Natural killer cell (primary cell): ENCODE results near the gene ERFL. TPM values are rescaled to one million over a fixed set of nuclear protein-coding genes. Genes with fewer than 3 reads are reported as not detected.
A peak's percentile ranks its signal among the peaks of the same experiment; 100 is the strongest.

Experiments
- ATAC-seq, 3 donors: fragments of 150-1000 bp in 2 of 3; fragments of 200-7000 bp in 1 of 3; cut with Tn5 transposase; 1 replicate in 1 of 3; 2 replicates in 2 of 3; pipeline ENCODE4 v1.10.0; 2021; ENCODE audit warnings: mild to moderate bottlenecking in 2 of 3, moderate library complexity in 2 of 3
- DNase-seq, 2 donors: peaks; one replicate each; pipeline versions ENCODE4 v3.0.0 to v3.0.0-alpha.2; 2013 to 2021; ENCODE audit warnings: mixed read lengths in 1 of 2
- H3K27ac ChIP-seq: one replicate; pipeline ENCODE4 v1.5.1; 2013; ENCODE audit warnings: mild to moderate bottlenecking, low read length
- H3K27me3 ChIP-seq: one replicate; pipeline ENCODE4 v1.6.1; 2013; ENCODE audit warnings: low read length; ENCODE audit not compliant: control insufficient read depth, insufficient read depth
- H3K36me3 ChIP-seq: one replicate; pipeline ENCODE4 v1.6.1; 2013; ENCODE audit warnings: low read length; ENCODE audit not compliant: control insufficient read depth, insufficient read depth
- H3K4me1 ChIP-seq: one replicate; pipeline ENCODE4 v1.6.1; 2013; ENCODE audit warnings: low read length; ENCODE audit not compliant: control insufficient read depth, insufficient read depth
- H3K4me3 ChIP-seq: one replicate; pipeline ENCODE4 v1.5.1; 2013; ENCODE audit warnings: low read length
- H3K9me3 ChIP-seq: one replicate; pipeline ENCODE4 v1.6.1; 2013; ENCODE audit warnings: low read length; ENCODE audit not compliant: control insufficient read depth, insufficient read depth
- H3K27ac Mint-ChIP-seq, 2 donors: one replicate each; pipeline ENCODE4 v1.8.0; 2022; ENCODE audit warnings: mild to moderate bottlenecking in 2 of 2, mixed read lengths in 2 of 2, moderate library complexity in 1 of 2
- H3K27me3 Mint-ChIP-seq, 2 donors: one replicate each; pipeline ENCODE4 v1.8.0; 2022; ENCODE audit warnings: low read depth in 2 of 2, mixed read lengths in 2 of 2
- H3K36me3 Mint-ChIP-seq: one replicate; pipeline ENCODE4 v1.8.0; 2022; ENCODE audit warnings: mixed read lengths
- H3K4me1 Mint-ChIP-seq, 2 donors: one replicate each; pipeline ENCODE4 v1.8.0; 2022; ENCODE audit warnings: mixed read lengths in 2 of 2
- H3K4me3 Mint-ChIP-seq: one replicate; pipeline ENCODE4 v1.8.0; 2022; ENCODE audit warnings: mild to moderate bottlenecking, moderate library complexity, mixed read lengths
- H3K9me3 Mint-ChIP-seq, 2 donors: one replicate each; pipeline ENCODE4 v1.8.0; 2022; ENCODE audit warnings: mixed read lengths in 2 of 2
- WGBS: methylation state at CpG from one replicate; pipeline ENCODE4 v1.1.7; 2013; ENCODE audit warnings: missing lambda C conversion rate; ENCODE audit not compliant: insufficient coverage; 5-methylcytosine and 5-hydroxymethylcytosine counted together
- intact Hi-C: fragments of 100-400 bp; cut with micrococcal nuclease; formaldehyde crosslinking; loops from one replicate; pipeline ENCODE4 v1.14.2; 2022
- total RNA-seq, 4 donors: library from RNA; stranded (reverse); fragments of 120-200 nt in 1 of 4; gene quantifications; one replicate each; pipeline versions ENCODE4 v1.2.3 to v1.2.4, GENCODE V29; 2013 to 2022
- TF ChIP-seq, protein P1 (sequence below): fragments of 200-600 bp; IDR thresholded peaks from one replicate; pipeline ENCODE4 v1.8.0; 2022; ENCODE audit warnings: antibody characterized with exemption

ERFL gene
- total RNA-seq, 3 donors from 2014 or later (not counting 1 experiment from before 2014, with no cell fraction given), result 1.1 to 2.1 (median 1.5) TPM

DNA sequence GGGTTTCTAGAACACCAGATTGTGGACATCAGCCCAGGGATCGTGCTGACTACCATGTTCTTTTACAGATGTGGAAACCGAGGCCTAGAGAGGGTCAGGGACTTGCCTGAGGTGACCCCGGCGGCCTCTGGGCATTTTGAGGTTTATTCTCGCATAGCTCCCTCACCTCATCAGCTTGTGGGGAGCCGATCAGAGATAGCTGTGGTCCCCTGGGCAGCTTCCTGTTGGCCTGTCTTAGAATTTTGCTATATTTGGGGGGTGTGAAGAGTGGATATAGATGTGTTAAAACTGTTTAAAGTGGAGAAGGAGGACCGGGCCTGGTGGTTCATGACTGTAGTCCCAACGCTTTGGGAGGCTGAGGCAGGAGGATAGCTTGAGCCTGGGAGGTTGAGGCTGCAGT lies 38.4 kb downstream of the ERFL start:
- H3K4me1 ChIP-seq, result peaks cover 95% of the 10 kb centered on the region
- no peaks in the 10 kb centered on the region for H3K27me3 ChIP-seq
- peaks cover 50% of the 10 kb centered on the region for H3K36me3 ChIP-seq
- H3K4me1 Mint-ChIP-seq, result peaks cover 69 to 82% of the 10 kb centered on the region in 2 donors
- ATAC-seq (peak; percentile 6 to 39 (median 28)), DNase-seq (peak in 1 of 2 donors; percentile 32)
- H3K27ac Mint-ChIP-seq, result peak overlapping the region; percentile 84 to 89
- intact Hi-C loops, result no loop called here
- no peaks in the 10 kb centered on the region for H3K27me3 Mint-ChIP-seq
- H3K27ac ChIP-seq, result peak overlapping the region; percentile 92
- H3K36me3 Mint-ChIP-seq, result peaks cover 8% of the 10 kb centered on the region
- H3K9me3 ChIP-seq, result no peaks in the 10 kb centered on the region
- peak overlapping the region; percentile 84 for H3K4me3 Mint-ChIP-seq
- H3K9me3 Mint-ChIP-seq, result no peaks in the 10 kb centered on the region
- WGBS, result 29% methylated on average over 8 of the region's 8 CpGs
- no peak overlapping the region for H3K4me3 ChIP-seq
- TF ChIP-seq, protein P1, sequence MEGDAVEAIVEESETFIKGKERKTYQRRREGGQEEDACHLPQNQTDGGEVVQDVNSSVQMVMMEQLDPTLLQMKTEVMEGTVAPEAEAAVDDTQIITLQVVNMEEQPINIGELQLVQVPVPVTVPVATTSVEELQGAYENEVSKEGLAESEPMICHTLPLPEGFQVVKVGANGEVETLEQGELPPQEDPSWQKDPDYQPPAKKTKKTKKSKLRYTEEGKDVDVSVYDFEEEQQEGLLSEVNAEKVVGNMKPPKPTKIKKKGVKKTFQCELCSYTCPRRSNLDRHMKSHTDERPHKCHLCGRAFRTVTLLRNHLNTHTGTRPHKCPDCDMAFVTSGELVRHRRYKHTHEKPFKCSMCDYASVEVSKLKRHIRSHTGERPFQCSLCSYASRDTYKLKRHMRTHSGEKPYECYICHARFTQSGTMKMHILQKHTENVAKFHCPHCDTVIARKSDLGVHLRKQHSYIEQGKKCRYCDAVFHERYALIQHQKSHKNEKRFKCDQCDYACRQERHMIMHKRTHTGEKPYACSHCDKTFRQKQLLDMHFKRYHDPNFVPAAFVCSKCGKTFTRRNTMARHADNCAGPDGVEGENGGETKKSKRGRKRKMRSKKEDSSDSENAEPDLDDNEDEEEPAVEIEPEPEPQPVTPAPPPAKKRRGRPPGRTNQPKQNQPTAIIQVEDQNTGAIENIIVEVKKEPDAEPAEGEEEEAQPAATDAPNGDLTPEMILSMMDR, result no peak

DNA sequence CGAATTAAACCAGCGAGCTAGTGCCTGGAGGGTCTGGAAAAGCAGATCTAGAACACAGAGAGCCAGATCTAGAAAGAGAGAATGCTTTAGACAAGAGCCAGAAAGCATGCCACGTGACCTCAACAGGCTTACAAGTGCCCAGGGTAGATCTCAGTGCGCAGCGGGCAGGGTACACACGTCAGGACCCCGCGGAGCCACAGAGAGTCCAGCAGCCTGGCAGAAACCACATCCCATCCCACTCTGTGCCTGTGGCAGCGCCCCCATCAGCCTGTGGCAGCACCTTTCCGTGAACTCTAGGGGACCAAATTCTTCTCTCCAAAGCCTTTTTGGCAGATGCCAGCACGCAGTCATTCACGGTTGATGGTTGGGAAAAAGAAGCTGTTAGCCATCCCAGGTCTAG lies 39.3 kb downstream of the ERFL start:
- H3K4me3 ChIP-seq, result no peak overlapping the region
- intact Hi-C loops, result no loop called here

DNA sequence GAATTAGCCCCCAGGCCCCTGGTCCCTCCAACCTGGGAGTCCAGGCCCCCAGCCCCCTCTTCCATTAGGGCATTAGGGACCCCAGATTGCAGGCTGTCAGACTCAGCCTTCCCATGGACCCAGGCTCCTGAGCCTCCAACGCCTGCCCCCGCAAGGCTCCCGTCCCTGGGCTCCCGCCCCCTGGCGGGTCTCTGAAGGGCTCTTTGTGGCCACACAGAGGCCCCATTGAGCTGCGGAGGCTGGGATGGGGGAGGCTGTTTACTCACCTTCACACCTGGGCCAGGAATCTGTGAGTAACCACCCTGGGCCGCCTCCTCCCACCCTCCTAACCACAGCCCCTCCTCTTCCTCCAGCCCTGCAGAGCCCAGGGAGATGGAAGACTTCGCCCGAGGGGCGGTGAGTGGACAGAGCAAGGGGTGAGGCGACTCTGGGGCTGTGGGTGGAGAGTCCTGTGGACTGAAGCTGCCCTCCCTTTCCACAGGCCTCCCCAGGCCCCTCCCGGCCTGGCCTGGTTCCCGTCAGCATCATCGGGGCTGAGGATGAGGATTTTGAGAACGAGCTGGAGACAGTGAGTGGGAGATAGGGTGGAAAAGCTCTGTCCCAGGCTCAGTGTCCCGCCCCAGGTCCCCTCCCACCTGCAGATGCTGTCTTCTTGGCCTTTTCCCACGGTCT lies 40.4 kb downstream of the ERFL start:
- peaks cover 39% of the 10 kb centered on the region for H3K36me3 ChIP-seq
- Mint-ChIP-seq H3K27me3 (no peaks in the 10 kb centered on the region), H3K4me3 (peak overlapping the region; percentile 84), H3K9me3 (no peaks in the 10 kb centered on the region), H3K36me3 (peaks cover 8% of the 10 kb centered on the region), H3K27ac (peak overlapping the region; percentile 84 to 89), H3K4me1 (peaks cover 61 to 83% of the 10 kb centered on the region in 2 donors)
- H3K4me3 ChIP-seq, result peak overlapping the region; percentile 56
- peaks cover 85% of the 10 kb centered on the region for H3K4me1 ChIP-seq
- no peaks in the 10 kb centered on the region for H3K27me3 ChIP-seq
- TF ChIP-seq, protein P1, result no peak
- DNase-seq (peak; percentile 75 to 90), ATAC-seq (peak; percentile 25 to 34 (median 27))
- peak overlapping the region; percentile 92 for H3K27ac ChIP-seq
- intact Hi-C loops, result loop anchor here (1.0 kb wide), 3 partner anchors 15 to 57 kb away; no protein-coding TSS in a partner anchor
- 8% methylated on average over 11 of the region's 17 CpGs for WGBS
- H3K9me3 ChIP-seq, result no peaks in the 10 kb centered on the region

More for the DNA sequence above, 39.3 kb downstream of the ERFL start:
- Mint-ChIP-seq H3K36me3 (peaks cover 8% of the 10 kb centered on the region), H3K4me3 (peak overlapping the region; percentile 84), H3K27me3 (no peaks in the 10 kb centered on the region), H3K9me3 (no peaks in the 10 kb centered on the region), H3K27ac (peak overlapping the region; percentile 84 to 89), H3K4me1 (peaks cover 67 to 86% of the 10 kb centered on the region in 2 donors)
- no peaks in the 10 kb centered on the region for H3K9me3 ChIP-seq
- no peaks in the 10 kb centered on the region for H3K27me3 ChIP-seq
- peaks cover 92% of the 10 kb centered on the region for H3K4me1 ChIP-seq
- H3K27ac ChIP-seq, result peak overlapping the region; percentile 92
- peaks cover 44% of the 10 kb centered on the region for H3K36me3 ChIP-seq
- DNase-seq, result peak in 1 of 2 donors; percentile 66
- WGBS, result 36% methylated on average over 12 of the region's 12 CpGs
- TF ChIP-seq, protein P1, result no peak
- peak in 1 of 3 donors; percentile 6 for ATAC-seq
